ENCODE results near the gene NSRP1. TPM values are rescaled to one million over a fixed set of nuclear protein-coding genes. Genes with fewer than 3 reads are reported as not detected.
A peak's percentile ranks its signal among the peaks of the same experiment; 100 is the strongest.

Gene NSRP1
- total and polyA plus RNA-seq, 2 of the 13 experiments (the other 11 are each of a cell fraction or from before 2014, with no cell fraction given), result 7.0 to 14.3 TPM

- TF ChIP-seq THAP9 (CRISPR knock-in tag; IDR thresholded peaks at IDR 0.05; ENCODE audit: borderline replicate concordance) (peak; percentile 33; the same call in 1 of the 2 replicates), BCLAF1 (IDR thresholded peaks at IDR 0.05) (no peak), E2F1 (CRISPR knock-in tag; IDR thresholded peaks at IDR 0.05) (no peak), MBNL3 (CRISPR knock-in tag; conservative IDR thresholded peaks at IDR 0.05) (no peak), NR2F6 (IDR thresholded peaks at IDR 0.05) (no peak), NR2F6 (CRISPR knock-in tag; IDR thresholded peaks at IDR 0.05) (no peak), ZNF138 (CRISPR knock-in tag; IDR thresholded peaks at IDR 0.05; ENCODE audit: low read depth) (peak; percentile 69; the same call in 1 of the 2 replicates), EEA1 (CRISPR knock-in tag; IDR thresholded peaks at IDR 0.05; ENCODE audit: borderline replicate concordance) (no peak), HMG20B (CRISPR knock-in tag; conservative IDR thresholded peaks at IDR 0.05) (no peak), CC2D1A (CRISPR knock-in tag; IDR thresholded peaks at IDR 0.05) (no peak), SPEN (CRISPR knock-in tag; IDR thresholded peaks at IDR 0.05; ENCODE audit: low read depth) (no peak), CEBPG (CRISPR knock-in tag; IDR thresholded peaks at IDR 0.05) (peak; percentile 9; the same call in 1 of the 2 replicates), NFYC (CRISPR knock-in tag; IDR thresholded peaks at IDR 0.05) (no peak), SETDB1 (CRISPR knock-in tag; IDR thresholded peaks at IDR 0.05; ENCODE audit: borderline replicate concordance) (no peak), ZFX (CRISPR knock-in tag; IDR thresholded peaks at IDR 0.05; ENCODE audit: low read depth) (peak; percentile 72; the same call in 1 of the 2 replicates), ZNF598 (CRISPR knock-in tag; IDR thresholded peaks at IDR 0.05; ENCODE audit: borderline replicate concordance) (no peak; the same call in 1 of the 2 replicates), SNAI1 (CRISPR knock-in tag; IDR thresholded peaks at IDR 0.05; ENCODE audit: borderline replicate concordance) (no peak), NCOA1 (CRISPR knock-in tag; IDR thresholded peaks at IDR 0.05) (no peak), BCL6 (CRISPR knock-in tag; IDR thresholded peaks at IDR 0.05) (no peak), RAD51 (IDR thresholded peaks at IDR 0.05; ENCODE audit: borderline replicate concordance) (no peak), POLR2G (IDR thresholded peaks at IDR 0.05; ENCODE audit: low read depth, low read length) (peak; percentile 43; the same call in 1 of the 2 replicates), SNAPC5 (CRISPR knock-in tag; IDR thresholded peaks at IDR 0.05; ENCODE audit: borderline replicate concordance) (no peak), RCOR2 (CRISPR knock-in tag; IDR thresholded peaks at IDR 0.05) (no peak), ZNF746 (CRISPR knock-in tag; IDR thresholded peaks at IDR 0.05) (no peak), GLI4 (CRISPR knock-in tag; IDR thresholded peaks at IDR 0.05; ENCODE audit: borderline replicate concordance) (no peak)
Observed at GRCh38 chr17:30222721-30223175, 106.1 kb downstream of the NSRP1 start (continued).

Measured in HepG2 (cell line).